Stimulated activated CD8-positive, alpha-beta memory T cell treated with anti-CD3 and anti-CD28 coated beads, Interleukin-7, amount 100 ng/mL, for 24 hours (primary cell): Measurements from ENCODE around the gene SPI1.

Source experiments
- DNase-seq: peaks from one replicate; pipeline ENCODE4 v3.0.0-alpha.2; 2020; ENCODE audit warnings: low read depth

SPI1 gene

GRCh38 chr11:47388697-47389576, 10.6 kb upstream of the SPI1 start:
- DNase-seq: no peak

GRCh38 chr11:47387944-47388696, 9.8 kb upstream of the SPI1 start:
- no peak for DNase-seq

- DNase-seq: no peak
Observed at GRCh38 chr11:47384498-47384897, 6.2 kb upstream of the SPI1 start.

- DNase-seq: no peak
Observed at GRCh38 chr11:47383071-47383470, 4.7 kb upstream of the SPI1 start.

- no peak for DNase-seq
Observed at GRCh38 chr11:47380078-47380477, 1.7 kb upstream of the SPI1 start.

GRCh38 chr11:47379317-47379716, 970 bp upstream of the SPI1 start:
- no peak for DNase-seq

GRCh38 chr11:47378836-47379170, 456 bp upstream of the SPI1 start:
- no peak for DNase-seq

- DNase-seq: no peak
Observed at GRCh38 chr11:47377571-47378009, 757 bp downstream of the SPI1 start.

GRCh38 chr11:47376525-47377371, 1.6 kb downstream of the SPI1 start:
- no peak for DNase-seq

- no peak for DNase-seq
Observed at GRCh38 chr11:47376107-47376524, 2.2 kb downstream of the SPI1 start.

- DNase-seq: no peak
Observed at GRCh38 chr11:47375546-47376085, 2.7 kb downstream of the SPI1 start.

- no peak for DNase-seq
Observed at GRCh38 chr11:47375020-47375419, 3.3 kb downstream of the SPI1 start.

GRCh38 chr11:47374720-47375019, 3.7 kb downstream of the SPI1 start:
- no peak for DNase-seq

GRCh38 chr11:47373876-47374719, 4.2 kb downstream of the SPI1 start:
- DNase-seq: peak; percentile 74

GRCh38 chr11:47372422-47372821, 5.9 kb downstream of the SPI1 start:
- no peak for DNase-seq

- DNase-seq: no peak
Observed at GRCh38 chr11:47369676-47370075, 8.7 kb downstream of the SPI1 start.

- no peak for DNase-seq
Observed at GRCh38 chr11:47366020-47366490, 12.3 kb downstream of the SPI1 start.

GRCh38 chr11:47361419-47361818, 16.9 kb downstream of the SPI1 start:
- no peak for DNase-seq

- DNase-seq: no peak
Observed at GRCh38 chr11:47360341-47360740, 18.0 kb downstream of the SPI1 start.

GRCh38 chr11:47359586-47359985, 18.8 kb downstream of the SPI1 start:
- no peak for DNase-seq

- no peak for DNase-seq
Observed at GRCh38 chr11:47359162-47359561, 19.2 kb downstream of the SPI1 start.
